Neuron (in vitro differentiated cells): ENCODE measurements around the gene AKT1.

ENCODE experiments used
- H2AFZ ChIP-seq: one replicate; pipeline ENCODE4 v1.6.1; 2013; ENCODE audit warnings: low read depth, mild to moderate bottlenecking, inconsistent platforms, low read length, moderate library complexity
- H3K27me3 ChIP-seq: one replicate; pipeline ENCODE4 v1.6.1; 2013; ENCODE audit warnings: low read length; ENCODE audit not compliant: insufficient read depth
- H3K36me3 ChIP-seq: one replicate; pipeline ENCODE4 v1.6.1; 2013; ENCODE audit warnings: low read length; ENCODE audit not compliant: insufficient read depth
- H3K4me1 ChIP-seq: one replicate; pipeline ENCODE4 v1.6.1; 2013; ENCODE audit warnings: low read length; ENCODE audit not compliant: insufficient read depth
- H3K4me3 ChIP-seq: 2 replicates; pipeline ENCODE4 v1.5.1; 2013; ENCODE audit warnings: mild to moderate bottlenecking, low read length, moderate library complexity
- H3K9me3 ChIP-seq: one replicate; pipeline ENCODE4 v1.6.1; 2013; ENCODE audit warnings: low read length

AKT1 gene

GRCh38 chr14:104783484-104784217 lies 11.9 kb downstream of the AKT1 start:
- Histone ChIP-seq H3K36me3 (peaks cover 6% of the 10 kb centered on the region), H3K9me3 (no peaks in the 10 kb centered on the region), H3K27me3 (no peaks in the 10 kb centered on the region), H3K4me3 (no peak overlapping the region), H2AFZ (no peak overlapping the region), H3K4me1 (peaks cover 9% of the 10 kb centered on the region)

GRCh38 chr14:104782808-104783139 lies 12.8 kb downstream of the AKT1 start:
- Histone ChIP-seq H3K4me1 (peaks cover 15% of the 10 kb centered on the region), H3K36me3 (peaks cover 6% of the 10 kb centered on the region), H2AFZ (no peak overlapping the region), H3K4me3 (no peak overlapping the region), H3K27me3 (no peaks in the 10 kb centered on the region), H3K9me3 (no peaks in the 10 kb centered on the region)

- no peaks in the 10 kb centered on the region for H3K9me3 ChIP-seq
- H2AFZ ChIP-seq: no peak overlapping the region
- no peak overlapping the region for H3K4me3 ChIP-seq
- no peaks in the 10 kb centered on the region for H3K27me3 ChIP-seq
- H3K36me3 ChIP-seq: peaks cover 6% of the 10 kb centered on the region
- peaks cover 20% of the 10 kb centered on the region for H3K4me1 ChIP-seq
Measured at GRCh38 chr14:104782086-104782807, 13.3 kb downstream of the AKT1 start.

GRCh38 chr14:104781271-104782077 lies 14.1 kb downstream of the AKT1 start:
- Histone ChIP-seq H3K4me1 (peaks cover 26% of the 10 kb centered on the region), H3K27me3 (no peaks in the 10 kb centered on the region), H3K4me3 (no peak overlapping the region), H3K9me3 (no peaks in the 10 kb centered on the region), H3K36me3 (peaks cover 7% of the 10 kb centered on the region), H2AFZ (no peak overlapping the region)

- H2AFZ ChIP-seq: no peak overlapping the region
- H3K4me3 ChIP-seq: no peak overlapping the region
- peaks cover 26% of the 10 kb centered on the region for H3K4me1 ChIP-seq
- peaks cover 10% of the 10 kb centered on the region for H3K36me3 ChIP-seq
- H3K27me3 ChIP-seq: no peaks in the 10 kb centered on the region
- H3K9me3 ChIP-seq: no peaks in the 10 kb centered on the region
Measured at GRCh38 chr14:104780513-104781030, 15.0 kb downstream of the AKT1 start.

GRCh38 chr14:104779776-104780512 lies 15.6 kb downstream of the AKT1 start:
- Histone ChIP-seq H2AFZ (no peak overlapping the region), H3K4me3 (no peak overlapping the region), H3K27me3 (no peaks in the 10 kb centered on the region), H3K36me3 (peaks cover 12% of the 10 kb centered on the region), H3K9me3 (no peaks in the 10 kb centered on the region), H3K4me1 (peaks cover 26% of the 10 kb centered on the region)

GRCh38 chr14:104778694-104779331 lies 16.7 kb downstream of the AKT1 start:
- Histone ChIP-seq H3K9me3 (no peaks in the 10 kb centered on the region), H3K4me3 (no peak overlapping the region), H3K27me3 (no peaks in the 10 kb centered on the region), H3K4me1 (peaks cover 26% of the 10 kb centered on the region), H2AFZ (no peak overlapping the region), H3K36me3 (peaks cover 19% of the 10 kb centered on the region)

GRCh38 chr14:104777808-104778249 lies 17.7 kb downstream of the AKT1 start:
- H3K27me3 ChIP-seq: no peaks in the 10 kb centered on the region
- no peaks in the 10 kb centered on the region for H3K9me3 ChIP-seq
- no peak overlapping the region for H3K4me3 ChIP-seq
- H3K36me3 ChIP-seq: peaks cover 28% of the 10 kb centered on the region
- peaks cover 26% of the 10 kb centered on the region for H3K4me1 ChIP-seq
- H2AFZ ChIP-seq: no peak overlapping the region

GRCh38 chr14:104776961-104777807 lies 18.4 kb downstream of the AKT1 start:
- Histone ChIP-seq H2AFZ (no peak overlapping the region), H3K4me3 (no peak overlapping the region), H3K4me1 (peaks cover 26% of the 10 kb centered on the region), H3K36me3 (peaks cover 33% of the 10 kb centered on the region), H3K9me3 (peaks cover 1% of the 10 kb centered on the region), H3K27me3 (no peaks in the 10 kb centered on the region)

- Histone ChIP-seq H3K4me3 (no peak overlapping the region), H2AFZ (no peak overlapping the region), H3K4me1 (peaks cover 26% of the 10 kb centered on the region), H3K9me3 (peaks cover 8% of the 10 kb centered on the region), H3K27me3 (no peaks in the 10 kb centered on the region), H3K36me3 (peaks cover 40% of the 10 kb centered on the region)
Measured at GRCh38 chr14:104776481-104776880, 19.1 kb downstream of the AKT1 start.

GRCh38 chr14:104775073-104775489 lies 20.5 kb downstream of the AKT1 start:
- H3K36me3 ChIP-seq: peaks cover 50% of the 10 kb centered on the region

More at GRCh38 chr14:104775073-104775489, 20.5 kb downstream of the AKT1 start:
- H3K27me3 ChIP-seq: no peaks in the 10 kb centered on the region
- H2AFZ ChIP-seq: no peak overlapping the region
- H3K4me1 ChIP-seq: peaks cover 26% of the 10 kb centered on the region
- no peak overlapping the region for H3K4me3 ChIP-seq
- peaks cover 16% of the 10 kb centered on the region for H3K9me3 ChIP-seq
